Liver (tissue), 9 donors: Measurements from ENCODE around the gene PHYKPL. TPM values are rescaled to one million over a fixed set of nuclear protein-coding genes. Genes with fewer than 3 reads are reported as not detected.

Source experiments
- DNase-seq: peaks from one replicate; pipeline ENCODE4 v3.0.0-alpha.2; 2017; ENCODE audit warnings: low spot score
- H3K27ac ChIP-seq, 2 donors: one replicate each; pipeline ENCODE4 v1.7.0; 2013; ENCODE audit warnings: inconsistent platforms in 2 of 2, low read length in 2 of 2, control low read depth in 1 of 2, low read depth in 1 of 2, mild to moderate bottlenecking in 1 of 2
- H3K27me3 ChIP-seq, 4 donors: one replicate each; pipeline versions ENCODE4 v1.6.1 to v1.7.0; 2013; ENCODE audit warnings: low read length in 3 of 4, inconsistent platforms in 1 of 4, mild to moderate bottlenecking in 1 of 4, moderate library complexity in 1 of 4; ENCODE audit not compliant: control insufficient read depth in 4 of 4, insufficient read depth in 4 of 4
- H3K36me3 ChIP-seq, 4 donors: one replicate each; pipeline versions ENCODE4 v1.6.1 to v1.7.0; 2013; ENCODE audit warnings: low read length in 3 of 4, mild to moderate bottlenecking in 3 of 4, low read depth in 1 of 4, moderate library complexity in 1 of 4; ENCODE audit not compliant: control insufficient read depth in 4 of 4, insufficient read depth in 3 of 4
- H3K4me1 ChIP-seq, 4 donors: one replicate each; pipeline versions ENCODE4 v1.6.1 to v1.7.0; 2013; ENCODE audit warnings: low read length in 3 of 4, mild to moderate bottlenecking in 3 of 4, moderate library complexity in 1 of 4; ENCODE audit not compliant: control insufficient read depth in 4 of 4, insufficient read depth in 4 of 4
- H3K4me3 ChIP-seq, 3 donors: one replicate each; pipeline versions ENCODE4 v1.6.1 to v1.7.0; 2013; ENCODE audit warnings: low read length in 3 of 3, control low read depth in 1 of 3, low read depth in 1 of 3, mild to moderate bottlenecking in 1 of 3
- H3K9ac ChIP-seq, 2 donors: one replicate each; pipeline ENCODE4 v1.7.0; 2013; ENCODE audit warnings: low read length in 2 of 2, mild to moderate bottlenecking in 2 of 2, moderate library complexity in 2 of 2, control low read depth in 1 of 2, low read depth in 1 of 2
- H3K9me3 ChIP-seq, 4 donors: one replicate each; pipeline versions ENCODE4 v1.6.1 to v1.7.0; 2013; ENCODE audit warnings: low read length in 3 of 4; ENCODE audit not compliant: control insufficient read depth in 4 of 4
- ATF3 ChIP-seq: IDR thresholded peaks from 2 replicates; pipeline ENCODE4 v1.6.1; 2016; ENCODE audit warnings: antibody characterized with exemption
- EGR1 ChIP-seq, 2 donors: IDR thresholded peaks; 2 replicates each; pipeline ENCODE4 v1.6.1; 2016 to 2018; ENCODE audit warnings: antibody characterized with exemption in 2 of 2, low read depth in 2 of 2
- FOXA1 ChIP-seq: IDR thresholded peaks from 2 replicates; pipeline ENCODE4 v1.6.1; 2016; ENCODE audit warnings: antibody characterized with exemption
- FOXA2 ChIP-seq: IDR thresholded peaks from 2 replicates; pipeline ENCODE4 v1.6.1; 2016; ENCODE audit warnings: antibody characterized with exemption
- GABPA ChIP-seq, 2 donors: IDR thresholded peaks in 1 of 2; conservative IDR thresholded peaks in 1 of 2; 2 replicates each; pipeline ENCODE4 v1.6.1; 2016; ENCODE audit warnings: antibody characterized with exemption in 2 of 2, mild to moderate bottlenecking in 1 of 2, moderate library complexity in 1 of 2
- HNF4A ChIP-seq, 2 donors: conservative IDR thresholded peaks; 2 replicates each; pipeline ENCODE4 v1.6.1; 2016; ENCODE audit warnings: antibody characterized with exemption in 2 of 2, mild to moderate bottlenecking in 2 of 2
- MAX ChIP-seq: IDR thresholded peaks from 2 replicates; pipeline ENCODE4 v1.6.1; 2016; ENCODE audit warnings: antibody characterized with exemption
- NR2F2 ChIP-seq: IDR thresholded peaks from 2 replicates; pipeline ENCODE4 v1.6.1; 2016; ENCODE audit warnings: antibody characterized with exemption
- RAD21 ChIP-seq, 2 donors: IDR thresholded peaks; 2 replicates each; pipeline ENCODE4 v1.6.1; 2016; ENCODE audit warnings: antibody characterized with exemption in 2 of 2, mild to moderate bottlenecking in 2 of 2
- REST ChIP-seq: IDR thresholded peaks from 2 replicates; pipeline ENCODE4 v1.6.1; 2016; ENCODE audit warnings: antibody characterized with exemption, mild to moderate bottlenecking
- RXRA ChIP-seq, 2 donors: IDR thresholded peaks; 2 replicates each; pipeline ENCODE4 v1.6.1; 2017 to 2018; ENCODE audit warnings: antibody characterized with exemption in 2 of 2, mild to moderate bottlenecking in 1 of 2
- SP1 ChIP-seq: IDR thresholded peaks from 2 replicates; pipeline ENCODE4 v1.6.1; 2018; ENCODE audit warnings: antibody characterized with exemption, mild to moderate bottlenecking
- TAF1 ChIP-seq: conservative IDR thresholded peaks from 2 replicates; pipeline ENCODE4 v1.6.1; 2016; ENCODE audit warnings: antibody characterized with exemption, mild to moderate bottlenecking
- ZBTB33 ChIP-seq: IDR thresholded peaks from 2 replicates; pipeline ENCODE4 v1.6.1; 2016; ENCODE audit warnings: antibody characterized with exemption
- WGBS: extraction: QIAGEN DNeasy Blood & Tissue Kit; methylation state at CpG from one replicate; pipeline ENCODE4 v1.1.7; 2013; 5-methylcytosine and 5-hydroxymethylcytosine counted together
- polyA plus RNA-seq, 2 donors: library from polyadenylated mRNA; stranded (reverse) in 1 of 2; unstranded in 1 of 2; fragments of 200-250 nt in 1 of 2; fragments of >200 nt in 1 of 2; fragmentation: Nextera tagmentation in 1 of 2; extraction: Ambion mirVana in 1 of 2; gene quantifications; one replicate each; pipeline versions ENCODE4 v1.2.1 to v1.2.3, GENCODE V29; 2013 to 2015
- total RNA-seq, 2 donors: library from RNA; depleted of rRNA; stranded (reverse); fragments of >200 nt; gene quantifications; one replicate each; pipeline ENCODE4 v1.2.3, GENCODE V29; 2014
- donor health status: healthy.
- donor health status: healthy.
- donor health status: healthy.
- donor health status: healthy.
- donor health status: healthy.

PHYKPL gene
- total and polyA plus RNA-seq, 4 donors = 25.6 to 103 (median 45.0) TPM

- Histone ChIP-seq H3K9ac (no peak overlapping the region), H3K4me1 (peaks cover 7 to 27% (median 24%) of the 10 kb centered on the region in 4 donors), H3K4me3 (no peak overlapping the region), H3K27me3 (no peaks in the 10 kb centered on the region), H3K9me3 (no peaks in the 10 kb centered on the region), H3K27ac (no peak overlapping the region), H3K36me3 (peaks cover 1 to 12% (median 7%) of the 10 kb centered on the region in 4 donors)
- TF ChIP-seq GABPA (IDR thresholded peaks at IDR 0.05 in 1 of 2, conservative IDR thresholded peaks at IDR 0.05 in 1 of 2) (no peak), EGR1 (IDR thresholded peaks at IDR 0.05; ENCODE audit: low read depth in 2 of 2) (no peak), HNF4A (conservative IDR thresholded peaks at IDR 0.05) (no peak), RAD21 (IDR thresholded peaks at IDR 0.05) (no peak)
- WGBS = 97% methylated on average over 10 of the region's 10 CpGs
- DNase-seq = no peak
Observed at GRCh38 chr5:178202541-178202940, 30.1 kb downstream of the PHYKPL start.

- Histone ChIP-seq H3K9me3 (no peaks in the 10 kb centered on the region), H3K27ac (no peak overlapping the region), H3K9ac (no peak overlapping the region), H3K27me3 (no peaks in the 10 kb centered on the region), H3K4me3 (no peak overlapping the region), H3K36me3 (peaks cover 1 to 7% (median 2%) of the 10 kb centered on the region in 4 donors), H3K4me1 (peaks cover 7 to 23% (median 19%) of the 10 kb centered on the region in 4 donors)
- no peak for TF ChIP-seq ZBTB33
- no peak for TF ChIP-seq SP1
- no peak for TF ChIP-seq TAF1
- no peak for TF ChIP-seq FOXA2
- no peak for TF ChIP-seq REST
- no peak for TF ChIP-seq MAX
- TF ChIP-seq FOXA1 = no peak
- TF ChIP-seq ATF3 = no peak
- TF ChIP-seq NR2F2 = no peak
- no peak for TF ChIP-seq GABPA (IDR thresholded peaks at IDR 0.05 in 1 of 2, conservative IDR thresholded peaks at IDR 0.05 in 1 of 2)
- TF ChIP-seq RXRA (IDR thresholded peaks at IDR 0.05) = no peak
- WGBS = 60% methylated on average over 2 of the region's 2 CpGs
- no peak for DNase-seq
Observed at GRCh38 chr5:178201927-178202235, 30.7 kb downstream of the PHYKPL start.
